K562 (cell line): ENCODE data around the gene KPNA1.

Source experiments
- EZH2 ChIP-seq: IDR thresholded peaks from 2 replicates; pipeline ENCODE4 v1.6.1; 2012; ENCODE audit warnings: low read depth, mild to moderate bottlenecking, inconsistent platforms, low read length, borderline replicate concordance
- FOS ChIP-seq: IDR thresholded peaks from 3 replicates; pipeline ENCODE4 v1.6.1; 2011; ENCODE audit not compliant: insufficient read length; ENCODE audit errors: extremely low read depth
- HNRNPLL ChIP-seq: fragments of 200-400 bp; formaldehyde crosslinking; IDR thresholded peaks from 2 replicates; pipeline ENCODE4 v1.6.1; 2017; ENCODE audit warnings: low read length, low read depth, mild to moderate bottlenecking; ENCODE audit not compliant: poor library complexity, severe bottlenecking
- IRF9 ChIP-seq: fragments of 450-650 bp; IDR thresholded peaks from 2 replicates; pipeline ENCODE4 v1.6.1; 2016; ENCODE audit warnings: missing biosample characterization, missing genetic modification characterization
- MEF2D ChIP-seq: conservative IDR thresholded peaks from 2 replicates; pipeline ENCODE4 v1.6.1; 2016; ENCODE audit warnings: low read depth, missing genetic modification characterization, missing compliant biosample characterization
- NELFE ChIP-seq: IDR thresholded peaks from 2 replicates; pipeline ENCODE4 v1.6.1; 2011; ENCODE audit warnings: mild to moderate bottlenecking; ENCODE audit not compliant: insufficient read depth, insufficient read length
- PATZ1 ChIP-seq: fragments of 250-450 bp; sonication (Bioruptor Pico); IDR thresholded peaks from 2 replicates; pipeline ENCODE4 v1.5.0; 2020; ENCODE audit warnings: mild to moderate bottlenecking, borderline replicate concordance
- PHTF2 ChIP-seq: fragments of 250-450 bp; sonication (Bioruptor Pico); IDR thresholded peaks from 2 replicates; pipeline ENCODE4 v1.5.0; 2021; ENCODE audit warnings: mild to moderate bottlenecking
- RNF2 ChIP-seq: sonication (generic); IDR thresholded peaks from 2 replicates; pipeline ENCODE4 v1.6.1; 2016
- TAF1 ChIP-seq: IDR thresholded peaks from 2 replicates; pipeline ENCODE4 v1.6.1; 2011; ENCODE audit warnings: mild to moderate bottlenecking, low read length, moderate library complexity; ENCODE audit not compliant: insufficient read depth, control insufficient read depth, severe bottlenecking; ENCODE audit errors: extremely low read depth
- ZBTB40 ChIP-seq, 2 experiments: fragments of 450-650 bp in 1 of 2; sonication (generic) in 1 of 2; formaldehyde crosslinking in 1 of 2; IDR thresholded peaks; 2 replicates each; pipeline versions ENCODE4 v1.7.1 to v1.9.0; 2016 to 2022; ENCODE audit warnings: inconsistent platforms in 1 of 2, mild to moderate bottlenecking in 1 of 2, missing genetic modification reagents in 1 of 2
- ZBTB5 ChIP-seq: fragments of 450-650 bp; IDR thresholded peaks from 2 replicates; pipeline ENCODE4 v1.6.1; 2017; ENCODE audit warnings: antibody characterized with exemption
- ZEB2 ChIP-seq: fragments of 450-650 bp; IDR thresholded peaks from 2 replicates; pipeline ENCODE4 v1.6.1; 2016
- ZNF282 ChIP-seq: sonication (generic); formaldehyde crosslinking; IDR thresholded peaks from 2 replicates; pipeline ENCODE4 v1.8.1; 2023; ENCODE audit warnings: missing genetic modification reagents

- TF ChIP-seq IRF9 (tag) = no peak
- no peak for TF ChIP-seq NELFE
- TF ChIP-seq ZBTB5 = no peak
- no peak for TF ChIP-seq HNRNPLL
- no peak for TF ChIP-seq ZBTB40 (IDR thresholded peaks at IDR 0.05)
- no peak for TF ChIP-seq ZBTB40 (CRISPR knock-in tag; IDR thresholded peaks at IDR 0.05)
- TF ChIP-seq PATZ1 (CRISPR knock-in tag) = no peak
- TF ChIP-seq EZH2 = no peak
- TF ChIP-seq RNF2 = no peak
- TF ChIP-seq ZEB2 = no peak
- no peak for TF ChIP-seq FOS
- TF ChIP-seq ZNF282 (CRISPR knock-in tag) = no peak
- TF ChIP-seq MEF2D (tag) = no peak
- TF ChIP-seq TAF1 = no peak
- no peak for TF ChIP-seq PHTF2 (CRISPR knock-in tag)
These were observed 86.8 kb downstream of the KPNA1 start for GRCh38 chr3:122427857-122428471.
